GM12878 (cell line): ENCODE data around the gene FILIP1L. TPM values are rescaled to one million over a fixed set of nuclear protein-coding genes. Genes with fewer than 3 reads are reported as not detected.

Experiments
- ATAC-seq: fragments of 200-7000 bp; cut with Tn5 transposase; 3 replicates; pipeline ENCODE4 v1.9.1; 2020; ENCODE audit warnings: mild to moderate bottlenecking, moderate library complexity
- BruUV-seq: library from RNA; stranded (reverse); fragments of 400-500 nt; replicated peaks from 2 replicates; lab custom pipeline; 2021; lab: Mats Ljungman, UMichigan
- CTCF ChIA-PET: fragments of 300-600 bp; sonication (Branson Sonifier 250); formaldehyde crosslinking; extraction: SDS; loops from one replicate; lab custom pipeline; 2021; ENCODE audit warnings: inconsistent platforms; lab: Yijun Ruan, JAX
- POLR2A ChIA-PET: fragments of 350-600 bp; formaldehyde crosslinking; extraction: SDS; loops from one replicate; lab custom pipeline; 2021; ENCODE audit warnings: inconsistent platforms; lab: Charles Lee
- RAD21 ChIA-PET: fragments of 300-600 bp; sonication (Branson Sonifier 250); formaldehyde crosslinking; loops from one replicate; lab custom pipeline; 2023; ENCODE audit warnings: antibody characterized with exemption; ENCODE audit not compliant: unreplicated experiment; lab: Charles Lee
- SMC1A ChIA-PET: fragments of 300-600 bp; sonication (Branson Sonifier 250); formaldehyde crosslinking; loops from one replicate; lab custom pipeline; 2023; ENCODE audit not compliant: unreplicated experiment, uncharacterized antibody; lab: Charles Lee
- DNase-seq: peaks from one replicate; pipeline ENCODE4 v3.0.0-alpha.2; 2011; ENCODE audit warnings: low read depth, low spot score
- FAIRE-seq: peaks from 3 replicates; lab custom pipeline; 2011; peaks lifted over from hg19 to GRCh38; lab: Jason Lieb, UNC
- H2AFZ ChIP-seq: 2 replicates; pipeline ENCODE4 v1.6.0; 2011; ENCODE audit warnings: low read depth, low read length, control low read depth; ENCODE audit not compliant: control insufficient read depth
- H3K27ac ChIP-seq: 2 replicates; pipeline ENCODE4 v1.5.1; 2011; ENCODE audit warnings: control low read depth; ENCODE audit not compliant: control insufficient read depth, insufficient read depth
- H3K27me3 ChIP-seq, 2 experiments: replicated peaks in 1 of 2; 2 replicates each; pipeline versions ENCODE4 v1.6.0 to v1.6.1; 2011; ENCODE audit warnings: low read length in 1 of 2; ENCODE audit not compliant: control insufficient read depth in 2 of 2, insufficient read depth in 2 of 2
- H3K36me3 ChIP-seq, 2 experiments: 2 replicates each; pipeline ENCODE4 v1.5.1; 2011; ENCODE audit warnings: low read length in 1 of 2; ENCODE audit not compliant: control insufficient read depth in 2 of 2, insufficient read depth in 2 of 2
- H3K4me1 ChIP-seq: 2 replicates; pipeline ENCODE4 v1.6.1; 2011; ENCODE audit warnings: mild to moderate bottlenecking, low read length, moderate library complexity, mixed read lengths; ENCODE audit not compliant: control insufficient read depth, insufficient read depth
- H3K4me2 ChIP-seq: 2 replicates; pipeline ENCODE4 v1.6.0; 2011; ENCODE audit warnings: control low read depth; ENCODE audit not compliant: control insufficient read depth, insufficient read depth
- H3K4me3 ChIP-seq: fragments of 200-600 bp; sonication (generic); 2 replicates; pipeline ENCODE4 v1.5.1; 2016
- H3K79me2 ChIP-seq: 2 replicates; pipeline ENCODE4 v1.6.0; 2011; ENCODE audit warnings: low read length; ENCODE audit not compliant: control insufficient read depth, insufficient read depth
- H3K9ac ChIP-seq: 2 replicates; pipeline ENCODE4 v1.8.0; 2011; ENCODE audit warnings: low read length, control low read depth, mixed read lengths; ENCODE audit not compliant: control insufficient read depth, insufficient read depth
- H3K9me3 ChIP-seq: replicated peaks from 3 replicates; pipeline ENCODE4 v1.5.1; 2011; ENCODE audit warnings: mild to moderate bottlenecking, low read length; ENCODE audit not compliant: control insufficient read depth, insufficient read depth
- H4K20me1 ChIP-seq: 2 replicates; pipeline ENCODE4 v1.6.0; 2011; ENCODE audit not compliant: control insufficient read depth, insufficient read depth
- BRCA1 ChIP-seq: IDR thresholded peaks from 2 replicates; pipeline ENCODE4 v1.6.1; 2011; ENCODE audit warnings: low read depth, low read length, improper control_type of control experiment
- CBFB ChIP-seq: IDR thresholded peaks from 2 replicates; pipeline ENCODE4 v1.6.1; 2016; ENCODE audit warnings: antibody characterized with exemption, low read depth
- ETV6 ChIP-seq, 2 experiments: fragments of 450-650 bp in 1 of 2; IDR thresholded peaks in 1 of 2; conservative IDR thresholded peaks in 1 of 2; 2 replicates each; pipeline ENCODE4 v1.6.1; 2014; ENCODE audit warnings: antibody characterized with exemption in 1 of 2, borderline replicate concordance in 1 of 2, low read depth in 1 of 2, mild to moderate bottlenecking in 1 of 2, moderate library complexity in 1 of 2
- HCFC1 ChIP-seq: fragments of 150-350 bp; IDR thresholded peaks from 2 replicates; pipeline ENCODE4 v1.6.1; 2014; ENCODE audit warnings: low read length
- IRF3 ChIP-seq: fragments of 450-650 bp; IDR thresholded peaks from 2 replicates; pipeline ENCODE4 v1.6.1; 2014; ENCODE audit warnings: mild to moderate bottlenecking
- LARP7 ChIP-seq: fragments of 450-650 bp; IDR thresholded peaks from 2 replicates; pipeline ENCODE4 v1.6.1; 2017; ENCODE audit warnings: mild to moderate bottlenecking
- MYC ChIP-seq: IDR thresholded peaks from 2 replicates; pipeline ENCODE4 v1.6.1; 2011; ENCODE audit warnings: mild to moderate bottlenecking, low read length, moderate library complexity, inconsistent platforms; ENCODE audit not compliant: insufficient read depth, insufficient replicate concordance, insufficient read length, severe bottlenecking
- NFYA ChIP-seq: IDR thresholded peaks from 2 replicates; pipeline ENCODE4 v1.6.1; 2011; ENCODE audit warnings: low read depth, mild to moderate bottlenecking, low read length, improper control_type of control experiment, borderline replicate concordance
- POLR2A ChIP-seq: IDR thresholded peaks from 2 replicates; pipeline ENCODE4 v1.6.1; 2011; ENCODE audit warnings: low read depth, mild to moderate bottlenecking, low read length
- RUNX3 ChIP-seq: IDR thresholded peaks from 2 replicates; pipeline ENCODE4 v1.6.1; 2012; ENCODE audit warnings: low read length, inconsistent platforms
- STAT1 ChIP-seq: fragments of 450-650 bp; conservative IDR thresholded peaks from 2 replicates; pipeline ENCODE4 v1.6.1; 2014; ENCODE audit warnings: antibody characterized with exemption, mild to moderate bottlenecking
- TCF3 ChIP-seq: IDR thresholded peaks from 2 replicates; pipeline ENCODE4 v1.6.1; 2012; ENCODE audit warnings: low read depth, mild to moderate bottlenecking, low read length, borderline replicate concordance; ENCODE audit not compliant: insufficient read depth
- WGBS: methylation state at CpG from one replicate; pipeline ENCODE4 v1.1.6; 2016; ENCODE audit warnings: low lambda C conversion rate; ENCODE audit not compliant: insufficient replicate concordance, insufficient coverage; ENCODE audit errors: missing lambda C conversion rate; 5-methylcytosine and 5-hydroxymethylcytosine counted together
- in situ Hi-C: fragments of 300-500 bp; cut with MboI; formaldehyde crosslinking; loops from 9 replicates; pipeline ENCODE4 v1.14.3; 2018; ENCODE audit warnings: mixed read lengths
- intact Hi-C: fragments of 100-400 bp; cut with micrococcal nuclease; formaldehyde crosslinking; loops from one replicate; pipeline ENCODE4 v1.14.2; 2022; ENCODE audit not compliant: unreplicated experiment
- polyA plus RNA-seq, 11 experiments: library from polyadenylated mRNA; depleted of rRNA in 4 of 11; unstranded in 6 of 11; stranded (reverse) in 5 of 11; fragments of >200 nt; fragmentation: Nextera tagmentation in 4 of 11; fragmentation: Illumina TruSeq in 1 of 11; extraction: Ambion mirVana in 4 of 11; extraction: Trizol in 1 of 11; gene quantifications; 1 replicate in 1 of 11; 2 replicates in 10 of 11; pipeline versions ENCODE4 v1.2.1 to v1.2.3, GENCODE V29; 2011 to 2016; ENCODE audit warnings: inconsistent platforms in 2 of 11, missing spikeins in 2 of 11, low read depth in 1 of 11
- total RNA-seq, 4 experiments: library from RNA; depleted of rRNA in 3 of 4; stranded (reverse); fragments of >200 nt in 3 of 4; fragmentation: Illumina TruSeq in 1 of 4; extraction: Trizol in 1 of 4; gene quantifications; 2 replicates each; pipeline versions ENCODE4 v1.2.1 to v1.2.3, GENCODE V29; 2013 to 2021

FILIP1L gene
- total and polyA plus RNA-seq, 10 of the 15 experiments (the other 5 are each of a cell fraction or from before 2014, with no cell fraction given), result 0.24 to 6.1 (median 3.5) TPM

- in situ Hi-C loops, result no loop called here
- intact Hi-C loops, result no loop called here
- Histone ChIP-seq H4K20me1 (no peaks in the 10 kb centered on the region), H3K27ac (no peak overlapping the region), H3K79me2 (no peaks in the 10 kb centered on the region; the same call in 1 of the 2 replicates), H3K9ac (no peak overlapping the region), H3K4me2 (no peak overlapping the region), H3K36me3 (no peaks in the 10 kb centered on the region), H3K9me3 (no peaks in the 10 kb centered on the region), H3K4me3 (no peak overlapping the region), H3K27me3 (no peaks in the 10 kb centered on the region), H3K4me1 (no peaks in the 10 kb centered on the region), H2AFZ (no peak overlapping the region)
- ChIA-PET SMC1A (interaction anchor here (0.6 to 1.2 kb wide), 6 partner anchors 9 to 137 kb away, joined by 3 to 6 read pairs (median 3); no protein-coding TSS in a partner anchor), RAD21 (no interaction called here), POLR2A (no interaction called here), CTCF (no interaction called here)
- DNase-seq, result no peak
- FAIRE-seq, result no peak
- WGBS, result 83% methylated on average over 2 of the region's 2 CpGs
- TF ChIP-seq BRCA1 (no peak), IRF3 (no peak), HCFC1 (no peak), STAT1 (no peak), NFYA (no peak), MYC (no peak)
- no TSS peak for BruUV-seq
- no peak for ATAC-seq
Measured at GRCh38 chr3:99907959-99908544, 206.2 kb downstream of the FILIP1L start.

- no peak overlapping the region for H3K4me2 ChIP-seq
- no peak overlapping the region for H3K4me3 ChIP-seq
- TF ChIP-seq HCFC1 (no peak), ETV6 (conservative IDR thresholded peaks at IDR 0.05 in 1 of 2, IDR thresholded peaks at IDR 0.05 in 1 of 2; ENCODE audit: borderline replicate concordance in 1 of 2, low read depth in 1 of 2) (no peak), LARP7 (no peak), TCF3 (no peak), RUNX3 (no peak), CBFB (no peak), POLR2A (no peak)
- peaks cover 3% of the 10 kb centered on the region; the same call in 1 of the 2 replicates for H3K4me1 ChIP-seq
- no peak for DNase-seq
- POLR2A ChIA-PET, result no interaction called here
- no peak overlapping the region for H2AFZ ChIP-seq
- SMC1A ChIA-PET, result interaction anchor here (1.0 to 1.4 kb wide), 6 partner anchors 8 to 232 kb away, joined by 3 to 5 read pairs (median 3); no protein-coding TSS in a partner anchor
- FAIRE-seq, result no peak
- ATAC-seq, result no peak
- no peaks in the 10 kb centered on the region for H3K27me3 ChIP-seq
- no peaks in the 10 kb centered on the region for H4K20me1 ChIP-seq
- intact Hi-C loops (no loop called here), in situ Hi-C loops (no loop called here)
- H3K9ac ChIP-seq, result no peak overlapping the region
- BruUV-seq, result no TSS peak
- H3K36me3 ChIP-seq, result no peaks in the 10 kb centered on the region
- H3K9me3 ChIP-seq, result no peaks in the 10 kb centered on the region
- CTCF ChIA-PET, result no interaction called here
- H3K27ac ChIP-seq, result no peak overlapping the region
- RAD21 ChIA-PET, result no interaction called here
- no peaks in the 10 kb centered on the region for H3K79me2 ChIP-seq
Measured at GRCh38 chr3:99903869-99904268, 210.4 kb downstream of the FILIP1L start.
